HG03060 (cell line): ENCODE results near the gene SSNA1.

Source experiments
- ATAC-seq: cut with Tn5 transposase; IDR thresholded peaks from one replicate; pipeline ENCODE4 v1.9.1; 2021; ENCODE audit warnings: low read depth, moderate number of reproducible peaks; ENCODE audit not compliant: unreplicated experiment

Gene SSNA1

DNA sequence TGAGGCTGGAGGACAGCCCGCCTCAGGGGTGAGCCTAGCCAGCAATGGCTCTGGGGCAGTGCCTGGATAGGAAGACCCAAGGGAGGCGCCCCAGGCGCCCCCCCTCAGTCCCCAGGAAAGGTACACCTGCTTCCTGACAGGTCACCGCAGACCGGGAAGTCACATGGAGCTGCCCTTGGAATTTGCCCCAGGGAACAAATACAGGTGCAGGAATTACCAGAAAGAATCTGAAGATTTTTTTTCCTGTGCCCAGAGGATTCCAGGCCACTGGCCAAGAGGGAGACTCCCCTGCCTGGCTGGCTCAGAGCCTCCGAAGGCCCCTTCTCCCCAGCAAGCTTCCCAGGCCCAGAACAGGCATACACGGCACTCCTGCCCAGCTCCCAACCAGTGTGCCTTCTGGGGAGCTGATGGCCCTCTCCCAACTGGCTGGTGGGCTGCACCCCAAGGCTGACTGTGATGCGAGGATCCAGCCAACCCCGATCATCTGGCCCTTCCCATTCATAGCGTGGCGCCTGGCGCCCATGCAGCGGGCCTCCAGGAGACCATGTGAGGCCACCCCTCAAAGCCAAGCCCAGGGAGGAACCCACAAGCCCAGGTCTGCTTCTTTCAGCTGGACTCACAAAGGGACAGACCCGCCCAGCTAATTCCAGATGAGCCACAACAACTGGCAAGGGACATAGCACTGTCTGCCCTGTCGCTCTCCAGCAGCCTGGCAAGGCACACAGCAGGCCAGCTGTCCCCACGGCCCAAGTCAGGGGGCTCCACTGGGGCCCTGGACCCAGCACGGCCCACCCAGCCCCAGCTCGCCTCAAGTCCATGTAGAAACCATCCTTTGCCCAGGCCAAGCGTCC lies 9.8 kb downstream of the SSNA1 start:
- ATAC-seq = no peak

DNA sequence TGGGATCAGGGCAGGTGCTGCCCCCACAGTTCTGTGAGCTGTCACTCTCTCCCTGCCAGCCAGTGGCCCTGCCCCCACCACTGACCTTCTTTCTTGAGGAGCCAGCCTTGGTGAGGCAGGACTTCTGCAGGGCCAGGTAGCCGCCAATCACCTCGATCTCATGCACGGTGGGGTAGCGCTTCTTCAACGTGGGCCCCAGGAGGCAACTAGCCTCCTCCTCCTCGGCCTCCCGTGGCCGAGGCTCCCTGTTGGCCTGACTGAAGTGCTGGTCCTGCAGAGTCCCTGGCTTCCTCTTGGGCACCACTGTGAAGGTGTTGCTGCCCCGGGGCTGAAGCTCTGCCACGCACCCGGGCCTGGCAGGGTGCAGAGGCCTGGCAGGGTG lies 10.4 kb downstream of the SSNA1 start:
- no peak for ATAC-seq

DNA sequence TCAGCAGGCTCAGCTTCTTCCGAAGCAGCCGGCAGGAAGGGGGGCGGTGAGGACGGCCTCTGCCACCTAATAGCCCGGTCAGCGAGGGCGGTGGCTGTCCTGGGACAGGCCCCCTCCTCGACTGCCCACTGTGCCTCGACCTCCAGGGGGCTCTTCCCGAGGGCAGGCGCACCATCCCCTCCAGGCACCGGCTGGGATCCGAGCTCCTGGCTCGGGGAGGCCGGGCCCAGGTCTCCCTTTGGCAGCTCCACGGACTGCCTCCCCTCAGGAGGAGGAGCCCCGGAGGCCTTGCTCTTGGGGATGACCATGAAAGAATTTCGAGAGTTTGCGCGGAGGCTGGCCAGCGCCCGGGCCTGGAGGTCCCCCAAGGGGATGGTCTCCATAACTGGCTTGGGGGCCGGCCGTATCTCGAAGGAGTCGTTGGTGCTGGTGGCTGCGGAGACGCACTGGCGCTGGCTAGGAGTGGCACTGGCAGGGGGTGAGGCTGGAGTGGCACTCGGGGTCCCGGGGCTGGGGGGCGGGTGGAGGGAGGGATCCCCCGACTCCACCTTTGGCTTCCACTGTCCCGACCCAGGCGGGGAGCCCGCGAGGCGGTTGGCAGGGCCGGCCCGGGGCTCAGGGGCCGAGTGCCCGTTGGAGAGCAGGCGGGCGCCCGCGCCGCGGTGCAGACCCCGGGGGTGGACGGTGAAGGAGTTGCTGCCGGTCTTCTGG lies 11.1 kb downstream of the SSNA1 start:
- ATAC-seq = no peak

DNA sequence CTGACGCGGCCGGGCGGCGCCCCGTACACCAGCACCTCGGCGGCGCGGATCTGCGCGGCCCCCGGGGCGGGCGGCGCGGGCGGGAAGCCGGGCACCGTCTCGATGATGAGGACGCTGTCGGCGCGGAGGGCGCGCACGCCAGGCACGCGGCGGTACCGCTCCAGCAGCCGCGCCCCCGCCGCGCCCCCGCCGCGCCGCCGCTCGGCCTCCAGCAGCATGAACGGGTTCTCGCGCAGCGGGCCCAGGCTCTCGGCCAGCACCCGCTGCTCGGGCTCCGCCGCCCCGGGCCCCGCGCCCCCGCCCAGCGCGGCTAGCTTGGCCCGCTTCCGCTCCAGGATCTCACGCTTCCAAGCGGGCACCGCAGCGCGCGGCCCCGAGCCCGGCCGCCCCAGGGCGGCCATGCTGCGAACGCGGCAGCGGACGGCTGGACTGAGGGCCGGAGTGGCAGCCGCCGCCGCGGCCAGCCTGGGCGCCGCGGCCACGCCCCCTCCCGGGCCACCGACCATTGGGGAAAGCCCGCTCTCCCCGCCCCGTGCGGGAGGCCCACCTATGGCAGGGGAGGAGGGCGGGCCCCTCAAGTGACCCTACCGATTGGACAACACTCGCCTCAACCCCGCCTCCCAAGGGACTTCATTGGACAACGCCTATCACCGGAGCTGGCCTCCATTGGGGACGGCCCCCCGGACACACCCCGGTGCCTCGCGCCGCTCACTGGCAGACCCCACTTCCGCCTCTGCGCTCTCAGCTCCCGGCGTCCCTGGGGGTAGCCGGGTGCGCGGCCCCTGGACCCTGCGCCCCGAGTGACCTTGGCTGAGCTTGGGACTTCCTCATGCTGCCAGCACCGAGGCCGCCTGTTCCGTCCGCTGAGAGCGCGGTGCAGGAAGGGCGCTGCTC lies 12.1 kb downstream of the SSNA1 start, which contains the start of gene TPRN:
TSS of gene TPRN (minus strand) at position 431 of the 894 bp plus-strand sequence. CDS start at position 401, 30 bp downstream.
- peak; percentile 75 for ATAC-seq

DNA sequence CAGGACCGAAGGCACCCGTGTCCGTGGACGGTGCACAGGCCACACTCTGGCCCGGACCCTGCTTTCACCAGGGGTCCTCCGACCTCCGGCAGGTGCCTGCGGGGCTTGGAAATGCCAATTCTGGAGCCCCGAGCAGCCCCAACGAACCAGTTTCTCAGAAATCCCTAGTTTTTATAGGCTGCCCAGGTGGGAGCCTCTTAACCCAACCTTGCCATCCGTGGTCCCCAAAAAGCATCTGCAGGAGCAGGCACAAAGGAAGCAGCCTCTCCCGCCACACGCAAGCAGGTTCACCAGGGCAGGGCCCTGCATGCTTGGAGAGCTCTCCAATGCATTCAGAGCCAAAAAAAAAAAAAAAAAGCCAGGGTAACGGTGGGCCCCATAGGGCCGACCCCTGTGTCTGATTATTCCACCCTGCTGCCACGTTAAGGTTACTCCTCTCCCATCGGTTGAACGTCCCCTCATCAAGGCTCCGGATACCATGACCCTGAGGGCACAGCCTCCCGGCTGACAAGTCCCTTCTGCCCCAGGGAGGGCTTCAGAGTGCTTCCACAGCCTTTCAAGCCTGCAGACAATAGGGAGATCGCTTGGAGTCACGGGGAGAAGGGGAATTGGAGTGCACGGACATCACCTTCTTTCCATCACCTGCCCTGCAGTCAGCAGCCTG lies 12.9 kb downstream of the SSNA1 start:
- no peak for ATAC-seq

DNA sequence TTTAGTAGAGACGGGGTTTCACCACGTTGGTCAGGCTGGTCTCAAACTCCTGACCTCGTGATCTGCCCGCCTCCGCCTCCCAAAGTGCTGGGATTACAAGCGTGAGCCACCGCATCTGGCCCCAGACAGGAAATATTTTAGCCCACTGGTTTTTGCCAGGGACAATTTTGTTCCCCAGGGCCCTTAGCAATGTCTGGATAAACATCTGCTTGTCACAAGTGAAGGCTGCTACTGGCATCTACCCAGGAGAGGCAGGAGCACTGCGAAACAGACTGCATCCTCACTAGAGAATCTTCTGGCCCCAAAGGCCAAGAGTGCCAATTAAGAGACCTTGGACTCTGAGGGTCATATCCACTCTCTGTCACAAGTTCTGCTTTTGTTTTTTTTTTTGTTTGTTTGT lies 14.5 kb downstream of the SSNA1 start:
- ATAC-seq = no peak

DNA sequence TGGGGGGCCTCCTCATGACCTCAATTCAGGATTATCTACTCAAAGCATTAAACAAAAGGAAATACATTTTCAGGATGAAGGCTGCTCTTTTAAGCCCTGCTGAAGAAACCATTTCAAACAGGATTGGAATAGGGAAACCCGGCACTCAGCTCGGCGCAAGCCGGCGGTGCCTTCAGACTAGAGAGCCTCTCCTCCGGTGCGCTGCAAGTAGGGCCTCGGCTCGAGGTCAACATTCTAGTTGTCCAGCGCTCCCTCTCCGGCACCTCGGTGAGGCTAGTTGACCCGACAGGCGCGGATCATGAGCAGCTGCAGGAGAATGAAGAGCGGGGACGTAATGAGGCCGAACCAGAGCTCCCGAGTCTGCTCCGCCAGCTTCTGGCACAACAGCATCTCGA lies 16.3 kb downstream of the SSNA1 start:
- ATAC-seq = no peak

DNA sequence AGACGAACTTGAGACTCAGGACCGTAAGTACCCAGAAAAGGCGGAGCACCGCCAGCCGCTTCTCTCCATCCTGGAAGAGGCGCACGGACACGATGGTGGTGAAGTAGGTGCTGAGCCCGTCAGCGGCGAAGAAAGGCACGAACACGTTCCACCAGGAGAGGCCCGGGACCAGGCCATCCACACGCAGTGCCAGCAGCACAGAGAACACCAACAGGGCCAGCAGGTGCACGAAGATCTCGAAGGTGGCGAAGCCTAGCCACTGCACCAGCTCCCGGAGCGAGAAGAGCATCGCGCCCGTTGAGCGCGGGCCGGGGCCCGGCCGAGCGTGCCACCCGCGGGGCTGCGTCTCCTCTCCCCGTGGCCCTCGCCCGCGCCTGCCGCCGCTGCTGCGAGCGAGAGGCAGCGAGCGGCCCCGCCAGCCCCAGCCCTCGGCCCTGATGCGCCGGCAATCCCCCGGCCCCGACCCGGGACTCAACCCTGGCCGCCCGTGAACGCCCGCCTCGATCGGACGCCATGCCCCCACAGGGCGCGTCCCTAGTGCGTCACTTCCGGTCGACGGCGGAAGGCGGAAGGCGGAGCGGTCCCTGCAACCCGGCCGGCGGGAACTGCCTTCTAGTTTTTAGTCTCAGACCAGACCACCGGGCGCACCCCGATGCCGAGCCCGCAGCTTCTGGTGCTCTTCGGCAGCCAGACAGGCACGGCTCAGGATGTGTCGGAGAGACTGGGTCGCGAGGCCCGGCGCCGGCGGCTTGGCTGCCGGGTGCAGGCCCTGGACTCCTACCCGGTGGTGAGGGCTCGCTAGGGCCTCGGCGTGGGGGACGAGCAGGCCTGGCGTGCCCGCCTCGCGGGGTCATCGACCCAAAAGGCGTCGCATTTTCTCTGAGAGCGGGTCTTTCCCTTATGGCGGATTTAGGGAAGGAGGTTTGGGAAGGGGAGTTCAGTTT lies 16.9 kb downstream of the SSNA1 start, which contains the start of the genes NDOR1 and TMEM203:
TSS of gene NDOR1 (plus strand) at position 575 of the 944 bp plus-strand sequence. CDS start at position 653, 78 bp downstream.
TSS of gene TMEM203 (minus strand) at position 523 of the 944 bp plus-strand sequence. CDS start at position 289, 234 bp downstream.
- ATAC-seq = no peak

DNA sequence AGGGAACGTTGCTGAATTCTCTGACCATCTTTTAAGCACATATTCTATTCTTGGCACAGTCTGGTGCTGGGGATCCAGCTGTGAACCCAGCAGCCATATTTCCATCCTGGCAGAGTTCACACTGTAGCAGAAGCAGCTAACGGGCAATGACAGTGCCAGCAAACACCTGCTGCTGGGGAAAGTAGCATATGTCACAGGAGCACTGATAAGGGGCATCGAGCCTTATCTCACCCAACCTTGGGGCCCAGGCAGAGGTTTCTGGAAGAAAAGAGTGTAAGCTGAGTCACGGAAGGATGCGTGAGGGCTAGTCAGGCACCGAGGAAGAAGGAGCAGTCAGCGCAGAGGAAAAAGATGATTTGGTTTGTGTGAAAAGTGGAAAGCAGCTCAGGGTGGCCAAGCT lies 18.1 kb downstream of the SSNA1 start:
- no peak for ATAC-seq

DNA sequence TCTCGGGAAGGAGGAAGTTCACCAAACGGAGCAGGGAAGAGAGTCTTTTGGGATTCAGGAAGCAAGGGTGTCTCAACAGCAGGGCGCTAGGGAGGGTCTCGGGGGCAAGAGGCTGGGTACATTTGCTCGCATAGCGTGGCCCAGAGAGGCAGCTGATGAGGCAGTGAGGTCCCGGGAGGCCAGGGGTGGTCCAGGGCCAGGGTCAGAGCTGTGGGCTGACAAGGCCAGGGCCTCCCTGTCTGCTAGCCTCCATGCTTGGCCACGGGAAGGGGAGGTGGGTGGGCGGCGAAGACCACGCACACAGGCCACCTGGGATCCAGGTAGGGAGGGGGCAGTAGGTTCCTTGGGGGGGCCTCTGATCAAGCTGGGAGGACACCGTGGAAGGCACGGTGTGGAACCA lies 23.1 kb downstream of the SSNA1 start:
- ATAC-seq = no peak

DNA sequence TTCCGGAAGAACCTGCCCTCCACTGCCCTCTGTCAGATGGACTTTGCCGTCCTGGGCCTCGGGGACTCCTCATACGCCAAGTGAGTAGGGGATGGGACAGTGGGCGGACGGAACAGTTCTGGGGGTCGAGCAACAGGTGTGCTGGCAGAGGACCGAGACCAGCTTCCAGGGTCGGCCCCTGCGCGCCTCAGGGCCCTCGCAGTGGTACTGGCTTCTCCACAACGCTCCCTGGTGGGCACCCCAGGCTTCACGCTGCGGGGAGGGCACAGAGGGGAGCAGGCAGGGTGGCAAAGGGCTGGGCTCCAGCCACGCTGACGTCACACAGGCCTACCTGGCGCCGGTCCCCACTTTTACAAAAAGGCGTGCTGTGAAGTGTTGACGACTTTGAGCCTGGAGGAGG lies 24.0 kb downstream of the SSNA1 start:
- no peak for ATAC-seq

DNA sequence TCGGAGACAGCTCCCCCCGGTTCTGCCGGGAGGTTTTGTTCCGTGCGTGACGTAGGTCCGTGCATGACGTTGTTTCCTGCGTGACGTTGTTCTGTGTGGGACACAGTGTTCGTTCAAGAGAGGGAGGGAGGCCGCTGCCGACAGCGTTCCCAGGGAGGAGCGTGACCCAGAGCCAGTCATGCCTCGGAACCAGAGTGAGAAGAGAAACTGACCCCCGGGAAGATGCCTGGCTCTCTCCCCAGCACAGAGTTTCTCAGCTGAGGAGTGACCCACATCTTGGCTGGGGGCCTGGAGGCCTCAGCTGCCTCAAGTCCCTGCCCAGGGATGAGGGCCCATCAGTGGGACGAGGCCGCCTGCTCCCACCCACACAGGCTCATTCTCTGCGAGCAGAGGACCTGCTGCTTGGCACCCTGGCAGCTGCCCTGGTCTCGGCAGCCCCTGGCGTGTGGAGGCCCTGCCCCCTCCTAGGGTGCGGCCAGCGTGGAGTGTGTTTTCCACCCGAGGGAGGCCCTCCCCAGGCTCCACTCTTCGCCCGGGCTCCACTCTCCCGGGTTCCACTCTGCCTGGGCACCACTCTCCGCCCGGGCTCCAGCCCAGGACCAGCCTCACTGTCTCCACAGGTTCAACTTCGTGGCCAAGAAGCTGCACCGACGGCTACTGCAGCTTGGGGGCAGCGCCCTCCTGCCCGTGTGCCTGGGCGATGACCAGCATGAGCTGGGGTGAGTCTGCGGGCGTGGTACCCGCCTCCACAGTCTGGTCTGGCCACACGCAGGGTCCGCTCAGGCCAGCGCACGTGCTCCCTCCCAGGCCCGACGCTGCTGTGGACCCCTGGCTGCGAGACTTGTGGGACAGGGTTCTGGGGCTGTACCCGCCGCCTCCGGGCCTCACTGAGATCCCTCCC lies 24.9 kb downstream of the SSNA1 start:
- ATAC-seq = no peak

DNA sequence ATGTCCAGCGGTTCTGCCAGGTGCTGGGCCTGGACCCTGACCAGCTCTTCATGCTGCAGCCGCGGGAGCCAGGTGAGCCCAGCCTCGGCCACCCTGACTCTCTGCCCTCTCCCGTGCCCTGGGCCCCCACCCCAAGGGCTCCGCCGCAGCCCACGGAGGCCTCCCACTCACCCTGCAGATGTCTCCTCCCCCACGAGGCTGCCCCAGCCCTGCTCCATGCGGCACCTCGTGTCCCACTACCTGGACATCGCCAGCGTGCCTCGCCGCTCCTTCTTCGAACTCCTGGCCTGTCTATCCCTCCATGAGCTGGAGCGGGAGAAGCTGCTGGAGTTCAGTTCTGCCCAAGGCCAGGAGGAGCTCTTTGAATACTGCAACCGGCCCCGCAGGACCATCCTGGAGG lies 26.1 kb downstream of the SSNA1 start:
- ATAC-seq = no peak

DNA sequence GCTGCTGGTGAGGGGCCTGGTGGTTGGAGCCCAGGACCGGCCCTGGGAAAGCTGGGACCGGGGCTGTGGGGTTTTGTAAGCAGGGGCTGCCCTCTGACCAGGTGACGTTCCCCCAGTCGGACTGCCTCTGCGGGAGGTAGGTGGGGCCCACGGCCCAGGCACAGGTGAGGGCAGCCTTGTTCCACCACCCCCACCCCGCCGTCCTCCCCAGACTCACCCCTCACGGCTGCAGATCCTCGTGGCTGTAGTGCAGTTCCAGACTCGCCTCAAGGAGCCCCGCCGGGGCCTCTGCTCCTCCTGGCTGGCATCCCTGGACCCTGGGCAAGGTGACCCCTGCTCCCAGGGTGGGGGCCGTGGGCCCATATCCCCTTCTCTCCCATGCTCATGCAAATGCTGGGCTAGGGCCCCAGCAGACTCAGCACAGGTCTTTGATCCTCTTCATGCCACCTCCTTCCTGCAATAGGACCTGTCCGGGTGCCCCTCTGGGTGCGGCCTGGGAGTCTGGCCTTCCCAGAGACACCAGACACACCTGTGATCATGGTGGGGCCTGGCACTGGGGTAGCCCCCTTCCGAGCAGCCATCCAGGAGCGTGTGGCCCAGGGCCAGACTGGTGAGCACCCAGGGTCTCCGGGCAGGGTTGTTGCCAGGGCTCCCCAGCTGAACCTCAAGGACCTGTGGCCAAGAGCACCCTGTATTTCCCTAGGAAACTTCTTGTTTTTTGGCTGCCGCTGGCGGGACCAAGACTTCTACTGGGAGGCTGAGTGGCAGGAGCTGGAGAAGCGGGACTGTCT lies 26.9 kb downstream of the SSNA1 start:
- no peak for ATAC-seq

DNA sequence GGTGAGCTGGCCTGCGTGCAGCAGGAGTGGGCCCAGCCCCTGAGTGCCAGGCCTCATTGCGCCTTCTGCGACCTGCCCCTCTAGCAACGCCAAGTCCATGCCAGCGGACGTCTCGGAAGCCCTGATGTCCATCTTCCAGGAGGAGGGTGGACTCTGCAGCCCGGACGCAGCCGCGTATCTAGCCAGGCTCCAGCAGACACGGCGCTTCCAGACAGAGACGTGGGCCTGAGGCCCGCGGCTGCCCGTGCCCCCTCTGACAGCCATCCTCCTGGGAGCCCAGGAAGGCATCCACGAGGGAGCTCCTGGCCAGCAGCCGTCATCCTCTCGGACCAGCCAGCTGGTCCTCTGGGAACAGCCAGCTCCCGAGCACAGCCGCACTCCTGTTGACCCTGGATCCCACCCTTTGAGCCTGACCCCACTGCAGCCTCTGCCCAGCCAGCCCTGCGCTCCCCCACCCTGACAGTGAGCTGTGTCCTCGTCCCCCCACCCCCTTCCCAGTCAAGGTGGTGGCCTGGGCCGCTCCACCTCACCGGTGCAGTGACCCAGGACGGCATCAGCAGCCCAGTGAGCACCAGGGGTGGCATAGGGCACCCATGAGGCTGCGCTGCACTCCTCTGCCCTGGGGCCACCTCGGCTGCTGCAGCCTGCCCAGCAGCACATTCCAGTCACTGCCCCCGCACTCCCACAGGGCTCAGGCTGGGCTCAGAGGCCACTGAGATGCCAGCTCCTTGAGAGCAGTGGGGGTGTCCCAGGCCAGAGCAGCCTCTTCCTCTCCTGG lies 27.9 kb downstream of the SSNA1 start:
- no peak for ATAC-seq
